HEK293T (cell line): Measurements from ENCODE around the gene ABR.

Source experiments
- CTCF ChIA-PET: fragments of 350-600 bp; formaldehyde crosslinking; extraction: SDS; loops from one replicate; lab custom pipeline; 2021; ENCODE audit warnings: antibody characterized with exemption, inconsistent platforms; lab: Yijun Ruan, JAX
- POLR2A ChIA-PET: fragments of 350-600 bp; formaldehyde crosslinking; extraction: SDS; loops from one replicate; lab custom pipeline; 2020; ENCODE audit warnings: antibody characterized with exemption, inconsistent platforms; lab: Yijun Ruan, JAX
- DNase-seq: peaks from one replicate; pipeline ENCODE4 v3.0.0; 2012; ENCODE audit warnings: mixed read lengths; ENCODE audit errors: extremely low spot score
- ARNT ChIP-seq: fragments of 450-650 bp; IDR thresholded peaks from 2 replicates; pipeline ENCODE4 v1.6.1; 2017; ENCODE audit warnings: mild to moderate bottlenecking
- BHLHE40 ChIP-seq: fragments of 450-650 bp; IDR thresholded peaks from 2 replicates; pipeline ENCODE4 v1.6.1; 2016; ENCODE audit warnings: mild to moderate bottlenecking, moderate library complexity, borderline replicate concordance
- CTBP1 ChIP-seq: fragments of 450-650 bp; IDR thresholded peaks from 2 replicates; pipeline ENCODE4 v1.6.1; 2016; ENCODE audit warnings: borderline replicate concordance
- ELF4 ChIP-seq: fragments of 450-650 bp; IDR thresholded peaks from 2 replicates; pipeline ENCODE4 v1.6.1; 2017; ENCODE audit warnings: antibody characterized with exemption
- FOXA1 ChIP-seq: fragments of 450-650 bp; IDR thresholded peaks from 2 replicates; pipeline ENCODE4 v1.6.1; 2016; ENCODE audit warnings: mild to moderate bottlenecking
- FOXK2 ChIP-seq: fragments of 450-650 bp; IDR thresholded peaks from 2 replicates; pipeline ENCODE4 v1.6.1; 2016; ENCODE audit warnings: mild to moderate bottlenecking
- FOXM1 ChIP-seq: fragments of 450-650 bp; IDR thresholded peaks from 2 replicates; pipeline ENCODE4 v1.6.1; 2017; ENCODE audit warnings: mild to moderate bottlenecking, borderline replicate concordance
- HDGF ChIP-seq: fragments of 450-650 bp; IDR thresholded peaks from 2 replicates; pipeline ENCODE4 v1.6.1; 2017; ENCODE audit warnings: antibody characterized with exemption, borderline replicate concordance
- L3MBTL2 ChIP-seq: fragments of 450-650 bp; conservative IDR thresholded peaks from 2 replicates; pipeline ENCODE4 v1.6.1; 2016; ENCODE audit warnings: mild to moderate bottlenecking
- LEF1 ChIP-seq: fragments of 450-650 bp; IDR thresholded peaks from 2 replicates; pipeline ENCODE4 v1.6.1; 2017; ENCODE audit warnings: mild to moderate bottlenecking, borderline replicate concordance
- NFRKB ChIP-seq: fragments of 450-650 bp; IDR thresholded peaks from 2 replicates; pipeline ENCODE4 v1.6.1; 2016; ENCODE audit warnings: mild to moderate bottlenecking, moderate library complexity
- PKNOX1 ChIP-seq: fragments of 450-650 bp; IDR thresholded peaks from 2 replicates; pipeline ENCODE4 v1.6.1; 2016
- SP1 ChIP-seq: fragments of 450-650 bp; IDR thresholded peaks from 2 replicates; pipeline ENCODE4 v1.6.1; 2017
- SUZ12 ChIP-seq: fragments of 450-650 bp; IDR thresholded peaks from 2 replicates; pipeline ENCODE4 v1.6.1; 2016; ENCODE audit warnings: mild to moderate bottlenecking
- TARDBP ChIP-seq: fragments of 450-650 bp; IDR thresholded peaks from 2 replicates; pipeline ENCODE4 v1.6.1; 2016
- ZNF384 ChIP-seq: fragments of 450-650 bp; IDR thresholded peaks from 2 replicates; pipeline ENCODE4 v1.6.1; 2016

Gene ABR

DNA sequence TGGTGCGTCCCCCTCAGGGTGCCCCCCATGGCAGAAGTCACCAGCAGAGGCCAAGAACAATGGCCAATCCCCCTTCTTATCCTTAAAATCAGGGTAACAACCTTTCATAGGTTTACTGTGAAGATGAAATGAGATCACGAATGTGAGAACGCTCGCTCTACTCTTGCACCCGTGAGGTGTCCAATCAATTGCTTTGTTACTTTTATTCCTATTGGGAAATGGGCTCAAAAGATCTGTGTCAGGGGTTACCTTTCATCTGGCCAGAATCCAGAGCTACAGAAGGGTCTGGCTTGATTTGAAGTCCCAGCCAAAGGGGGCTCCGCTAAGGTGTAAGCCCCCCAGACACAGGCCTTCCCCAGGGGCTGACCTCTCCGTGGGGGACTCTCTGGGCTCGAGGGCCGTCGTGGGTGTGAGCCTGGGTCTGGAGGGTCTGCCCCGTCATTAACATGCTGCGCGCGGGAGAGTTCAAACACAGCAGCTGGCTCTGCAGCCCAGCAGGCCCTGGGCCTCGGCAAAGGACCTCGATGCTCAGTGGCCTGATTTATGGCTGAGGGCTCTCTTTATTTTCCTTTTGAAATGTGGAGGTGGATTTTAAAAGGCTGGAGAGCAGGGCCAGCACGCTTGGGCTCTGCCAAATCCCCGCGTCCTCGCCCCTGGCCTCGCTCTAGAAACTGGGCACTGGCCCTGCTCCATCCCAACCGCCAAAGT, 10.4 kb downstream of the ABR start:
- no peak for DNase-seq
- ChIA-PET CTCF (no interaction called here), POLR2A (no interaction called here)
- TF ChIP-seq SUZ12 (no peak), L3MBTL2 (no peak), NFRKB (no peak), FOXM1 (no peak), SP1 (no peak), LEF1 (no peak), FOXA1 (no peak), ELF4 (no peak), HDGF (no peak), PKNOX1 (no peak), ARNT (no peak), BHLHE40 (no peak), CTBP1 (no peak), ZNF384 (no peak), TARDBP (no peak), FOXK2 (no peak)

GRCh38 chr17:1168533-1169220, 11.1 kb downstream of the ABR start:
- CTCF ChIA-PET, result no interaction called here
- TF ChIP-seq PKNOX1, result no peak
- no peak for TF ChIP-seq CTBP1
- TF ChIP-seq FOXK2, result no peak
- no peak for TF ChIP-seq TARDBP
- TF ChIP-seq BHLHE40, result no peak
- no peak for TF ChIP-seq ELF4
- no peak for TF ChIP-seq ZNF384
- TF ChIP-seq HDGF, result no peak
- no peak for TF ChIP-seq NFRKB
- POLR2A ChIA-PET, result no interaction called here
- no peak for DNase-seq

DNA sequence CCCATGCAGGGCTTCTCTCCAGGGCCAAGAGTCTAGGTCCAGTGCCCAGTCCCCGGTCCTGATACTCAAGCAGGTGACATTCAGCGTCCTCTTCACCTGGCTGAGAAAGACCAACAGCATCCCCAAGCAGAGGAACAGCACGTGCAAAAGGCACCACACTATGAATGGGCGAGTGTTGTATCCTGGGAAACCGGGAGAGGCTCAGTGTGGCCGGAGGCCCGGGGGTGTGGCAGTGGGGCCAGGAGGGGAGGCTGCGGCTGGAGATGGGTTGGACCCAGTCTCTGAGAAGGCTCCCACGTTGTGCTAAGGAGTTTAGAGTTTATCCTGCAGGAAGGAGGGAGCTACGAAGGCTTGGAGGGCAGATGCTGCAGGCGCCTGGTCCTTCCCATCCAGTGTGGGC, 13.5 kb downstream of the ABR start:
- ChIA-PET CTCF (no interaction called here), POLR2A (no interaction called here)
- DNase-seq, result no peak
- TF ChIP-seq LEF1, result no peak
- no peak for TF ChIP-seq NFRKB
- no peak for TF ChIP-seq FOXK2
- TF ChIP-seq TARDBP, result no peak
- no peak for TF ChIP-seq ZNF384
- no peak for TF ChIP-seq ARNT
- TF ChIP-seq FOXA1, result no peak
- TF ChIP-seq CTBP1, result no peak
- TF ChIP-seq L3MBTL2, result no peak
- no peak for TF ChIP-seq HDGF
- no peak for TF ChIP-seq BHLHE40
- TF ChIP-seq PKNOX1, result no peak
- TF ChIP-seq SUZ12, result no peak
- no peak for TF ChIP-seq FOXM1
- no peak for TF ChIP-seq ELF4
- no peak for TF ChIP-seq SP1

GRCh38 chr17:1165836-1166235, 13.9 kb downstream of the ABR start:
- TF ChIP-seq NFRKB, result no peak
- TF ChIP-seq BHLHE40, result no peak
- no peak for TF ChIP-seq PKNOX1
- TF ChIP-seq FOXM1, result no peak
- no peak for TF ChIP-seq CTBP1
- no peak for TF ChIP-seq SUZ12
- no peak for TF ChIP-seq FOXA1
- TF ChIP-seq ARNT, result no peak
- no peak for TF ChIP-seq ZNF384
- no peak for TF ChIP-seq HDGF
- TF ChIP-seq LEF1, result no peak
- no peak for TF ChIP-seq ELF4
- TF ChIP-seq FOXK2, result no peak
- TF ChIP-seq L3MBTL2, result no peak
- DNase-seq, result no peak
- ChIA-PET POLR2A (no interaction called here), CTCF (no interaction called here)

GRCh38 chr17:1164935-1165556, 14.7 kb downstream of the ABR start:
- ChIA-PET POLR2A (no interaction called here), CTCF (interaction anchor here (1.0 kb wide), 1 partner anchor 22 kb away, joined by 4 read pairs; no protein-coding TSS in a partner anchor)
- TF ChIP-seq ELF4, result no peak
- no peak for TF ChIP-seq FOXM1
- no peak for TF ChIP-seq LEF1
- no peak for TF ChIP-seq TARDBP
- TF ChIP-seq SP1, result no peak
- TF ChIP-seq CTBP1, result no peak
- TF ChIP-seq ZNF384, result no peak
- TF ChIP-seq PKNOX1, result no peak
- no peak for TF ChIP-seq SUZ12
- no peak for TF ChIP-seq L3MBTL2
- TF ChIP-seq BHLHE40, result no peak
- no peak for TF ChIP-seq NFRKB
- no peak for TF ChIP-seq HDGF
- no peak for DNase-seq
